DND-41 (cell line): Measurements from ENCODE around the gene LHFPL2.

Experiments used
- ATAC-seq: fragments of 200-7000 bp; cut with Tn5 transposase; 3 replicates; pipeline ENCODE4 v1.9.1; 2021; ENCODE audit warnings: low read depth; ENCODE audit not compliant: insufficient read depth
- DNase-seq: peaks from one replicate; pipeline ENCODE4 v3.0.0-alpha.2; 2020
- H2AFZ ChIP-seq: 2 replicates; pipeline ENCODE4 v1.6.0; 2012; ENCODE audit warnings: low read depth, low read length
- H3K27ac ChIP-seq: 2 replicates; pipeline ENCODE4 v1.5.1; 2012; ENCODE audit warnings: low read length, inconsistent platforms
- H3K27me3 ChIP-seq: fragments of 200-600 bp; sonication (generic); 2 replicates; pipeline ENCODE4 v1.6.0; 2012; ENCODE audit warnings: low read length, mild to moderate bottlenecking, inconsistent platforms; ENCODE audit not compliant: insufficient read depth, poor library complexity
- H3K36me3 ChIP-seq: 2 replicates; pipeline ENCODE4 v1.5.1; 2012; ENCODE audit warnings: low read length, inconsistent platforms; ENCODE audit not compliant: insufficient read depth
- H3K4me1 ChIP-seq: 2 replicates; pipeline ENCODE4 v1.5.1; 2012; ENCODE audit warnings: mild to moderate bottlenecking, low read length; ENCODE audit not compliant: insufficient read depth
- H3K4me2 ChIP-seq: 2 replicates; pipeline ENCODE4 v1.6.0; 2012; ENCODE audit warnings: mild to moderate bottlenecking, moderate library complexity, low read length, inconsistent platforms; ENCODE audit not compliant: insufficient read depth
- H3K4me3 ChIP-seq, 2 experiments: fragments of 200-600 bp in 1 of 2; shearing (Covaris generic) in 1 of 2; 2 replicates each; pipeline ENCODE4 v1.5.1; 2012 to 2016; ENCODE audit warnings: inconsistent platforms in 2 of 2, low read length in 2 of 2, mild to moderate bottlenecking in 2 of 2, low read depth in 1 of 2, moderate library complexity in 1 of 2
- H3K79me2 ChIP-seq: 2 replicates; pipeline ENCODE4 v1.6.0; 2012; ENCODE audit warnings: low read length, inconsistent platforms; ENCODE audit not compliant: insufficient read depth
- H3K9ac ChIP-seq: 2 replicates; pipeline ENCODE4 v1.6.0; 2012; ENCODE audit warnings: low read depth, mild to moderate bottlenecking, inconsistent platforms, low read length, moderate library complexity
- H3K9me3 ChIP-seq: 2 replicates; pipeline ENCODE4 v1.5.1; 2012; ENCODE audit warnings: low read length, moderate library complexity, mild to moderate bottlenecking, inconsistent platforms; ENCODE audit not compliant: insufficient read depth, severe bottlenecking
- H4K20me1 ChIP-seq: 2 replicates; pipeline ENCODE4 v1.6.0; 2012; ENCODE audit warnings: low read length; ENCODE audit not compliant: insufficient read depth
- EZH2 ChIP-seq: IDR thresholded peaks from 3 replicates; pipeline ENCODE4 v1.6.1; 2012; ENCODE audit warnings: borderline replicate concordance, low read depth, mild to moderate bottlenecking, moderate library complexity, low read length, inconsistent platforms; ENCODE audit not compliant: severe bottlenecking
- TF ChIP-seq, protein P1 (sequence below): IDR thresholded peaks from 2 replicates; pipeline ENCODE4 v1.5.1; 2012; ENCODE audit warnings: borderline replicate concordance, low read length, moderate library complexity, mild to moderate bottlenecking; ENCODE audit not compliant: poor library complexity, severe bottlenecking; ENCODE audit errors: extremely low read depth

Gene LHFPL2

DNA sequence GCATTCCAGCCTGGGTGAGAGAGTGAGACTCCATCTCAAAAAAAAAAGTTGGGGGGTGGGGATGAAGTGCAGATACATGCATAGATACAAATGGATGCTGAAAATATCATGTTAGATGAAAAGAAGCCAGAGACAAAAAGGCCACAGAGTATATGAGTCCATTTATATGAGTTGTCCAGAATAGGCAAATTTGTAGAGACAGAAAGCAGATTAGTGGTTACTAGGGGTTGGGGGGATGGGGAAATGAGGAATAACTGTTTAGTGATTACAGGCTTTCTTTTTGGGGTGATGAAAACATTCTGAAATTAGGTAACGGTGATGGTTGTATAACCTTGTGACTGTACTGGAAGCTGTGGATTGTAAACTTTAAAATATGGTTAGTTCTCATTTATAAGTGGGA is 13.8 kb upstream of the LHFPL2 start:
- no peak for DNase-seq
- Histone ChIP-seq H3K9ac (no peak overlapping the region), H3K79me2 (no peaks in the 10 kb centered on the region), H3K36me3 (no peaks in the 10 kb centered on the region), H3K4me3 (no peak overlapping the region), H4K20me1 (no peaks in the 10 kb centered on the region), H3K9me3 (no peaks in the 10 kb centered on the region), H3K4me2 (no peak overlapping the region), H3K27me3 (no peaks in the 10 kb centered on the region), H3K4me1 (no peaks in the 10 kb centered on the region), H3K27ac (no peak overlapping the region), H2AFZ (no peak overlapping the region)
- no peak for TF ChIP-seq EZH2
- TF ChIP-seq, protein P1, sequence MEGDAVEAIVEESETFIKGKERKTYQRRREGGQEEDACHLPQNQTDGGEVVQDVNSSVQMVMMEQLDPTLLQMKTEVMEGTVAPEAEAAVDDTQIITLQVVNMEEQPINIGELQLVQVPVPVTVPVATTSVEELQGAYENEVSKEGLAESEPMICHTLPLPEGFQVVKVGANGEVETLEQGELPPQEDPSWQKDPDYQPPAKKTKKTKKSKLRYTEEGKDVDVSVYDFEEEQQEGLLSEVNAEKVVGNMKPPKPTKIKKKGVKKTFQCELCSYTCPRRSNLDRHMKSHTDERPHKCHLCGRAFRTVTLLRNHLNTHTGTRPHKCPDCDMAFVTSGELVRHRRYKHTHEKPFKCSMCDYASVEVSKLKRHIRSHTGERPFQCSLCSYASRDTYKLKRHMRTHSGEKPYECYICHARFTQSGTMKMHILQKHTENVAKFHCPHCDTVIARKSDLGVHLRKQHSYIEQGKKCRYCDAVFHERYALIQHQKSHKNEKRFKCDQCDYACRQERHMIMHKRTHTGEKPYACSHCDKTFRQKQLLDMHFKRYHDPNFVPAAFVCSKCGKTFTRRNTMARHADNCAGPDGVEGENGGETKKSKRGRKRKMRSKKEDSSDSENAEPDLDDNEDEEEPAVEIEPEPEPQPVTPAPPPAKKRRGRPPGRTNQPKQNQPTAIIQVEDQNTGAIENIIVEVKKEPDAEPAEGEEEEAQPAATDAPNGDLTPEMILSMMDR, result no peak
- no peak for ATAC-seq

DNA sequence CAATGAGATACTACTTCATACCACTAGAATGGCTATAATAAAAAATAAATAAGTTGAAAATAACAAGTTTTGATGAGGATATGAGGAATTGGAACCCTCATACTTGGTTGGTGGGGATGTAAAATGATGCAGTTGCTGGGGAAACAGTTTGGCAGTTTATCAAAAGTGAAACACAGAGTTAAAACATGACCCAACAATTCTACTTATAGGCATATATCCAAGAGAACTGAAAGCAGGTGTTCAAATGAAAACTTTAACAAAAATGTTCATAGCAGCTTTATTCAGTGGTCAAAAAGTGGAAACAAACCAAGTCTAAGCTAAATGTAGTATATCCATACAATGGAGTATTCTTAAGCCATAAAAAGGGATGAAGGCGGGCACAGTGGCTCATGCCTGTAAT is 13.1 kb upstream of the LHFPL2 start:
- no peak overlapping the region for H2AFZ ChIP-seq
- TF ChIP-seq EZH2, result no peak
- TF ChIP-seq, protein P1, result no peak
- no peak overlapping the region for H3K4me2 ChIP-seq
- ATAC-seq (no peak), DNase-seq (no peak)
- no peaks in the 10 kb centered on the region for H4K20me1 ChIP-seq
- no peaks in the 10 kb centered on the region for H3K27me3 ChIP-seq
- H3K9me3 ChIP-seq, result no peaks in the 10 kb centered on the region
- no peaks in the 10 kb centered on the region for H3K4me1 ChIP-seq
- no peak overlapping the region for H3K4me3 ChIP-seq
- no peak overlapping the region for H3K27ac ChIP-seq
- no peak overlapping the region for H3K9ac ChIP-seq
- no peaks in the 10 kb centered on the region for H3K36me3 ChIP-seq
- H3K79me2 ChIP-seq, result no peaks in the 10 kb centered on the region

DNA sequence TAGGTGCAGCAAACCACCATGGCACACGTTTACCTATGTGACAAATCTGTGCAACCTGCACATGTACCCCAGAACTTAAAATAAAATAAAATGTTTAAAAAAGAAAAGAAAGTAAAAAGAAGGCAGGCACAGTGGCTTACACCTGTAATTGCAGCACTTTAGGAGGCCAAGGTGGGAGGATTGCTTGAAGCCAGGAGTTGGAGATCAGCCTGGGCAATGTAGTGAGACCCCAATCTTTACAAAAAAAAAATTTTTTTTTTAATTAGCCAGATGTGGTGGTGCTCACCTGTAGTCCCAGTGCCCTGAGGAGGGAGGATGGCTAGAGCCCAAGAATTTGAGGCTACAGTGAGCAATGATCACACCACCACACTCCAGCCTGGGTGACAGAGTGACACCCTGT is 12.5 kb upstream of the LHFPL2 start:
- H2AFZ ChIP-seq, result no peak overlapping the region
- H3K9ac ChIP-seq, result no peak overlapping the region
- no peaks in the 10 kb centered on the region for H4K20me1 ChIP-seq
- no peaks in the 10 kb centered on the region for H3K27me3 ChIP-seq
- H3K4me3 ChIP-seq, result no peak overlapping the region
- H3K4me1 ChIP-seq, result no peaks in the 10 kb centered on the region
- TF ChIP-seq, protein P1, result no peak
- H3K27ac ChIP-seq, result no peak overlapping the region
- DNase-seq (no peak), ATAC-seq (no peak)
- no peaks in the 10 kb centered on the region for H3K79me2 ChIP-seq
- H3K4me2 ChIP-seq, result no peak overlapping the region
- no peaks in the 10 kb centered on the region for H3K36me3 ChIP-seq
- no peaks in the 10 kb centered on the region for H3K9me3 ChIP-seq

DNA sequence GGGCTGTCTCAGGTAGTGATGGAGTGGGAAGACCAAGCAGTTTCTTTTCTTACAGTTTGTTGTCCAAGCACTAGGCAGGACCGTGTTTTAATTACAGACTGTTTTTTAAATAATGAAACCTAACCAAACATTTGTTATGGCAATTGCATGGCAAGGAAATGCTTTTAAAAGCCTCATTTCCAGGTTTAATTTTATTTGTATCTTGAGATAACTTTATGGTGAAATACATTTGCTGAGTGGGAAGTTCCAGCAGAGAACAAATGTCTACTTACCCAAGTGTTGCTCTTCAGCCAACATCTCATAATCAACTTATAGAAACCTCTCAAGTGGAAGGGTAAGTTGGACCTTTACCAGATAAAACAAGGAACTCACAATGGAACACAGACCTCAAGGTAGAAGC is 11.8 kb upstream of the LHFPL2 start:
- no peak for DNase-seq
- ATAC-seq, result no peak

More for the DNA sequence above, 11.8 kb upstream of the LHFPL2 start:
- no peak for TF ChIP-seq EZH2
- TF ChIP-seq, protein P1, result no peak
- H3K27me3 ChIP-seq, result no peaks in the 10 kb centered on the region
- H3K79me2 ChIP-seq, result no peaks in the 10 kb centered on the region
- H3K9me3 ChIP-seq, result no peaks in the 10 kb centered on the region
- no peak overlapping the region for H3K4me3 ChIP-seq
- no peaks in the 10 kb centered on the region for H3K36me3 ChIP-seq
- no peak overlapping the region for H3K27ac ChIP-seq
- H2AFZ ChIP-seq, result no peak overlapping the region
- no peak overlapping the region for H3K4me2 ChIP-seq
- no peak overlapping the region for H3K9ac ChIP-seq
- no peaks in the 10 kb centered on the region for H3K4me1 ChIP-seq
- no peaks in the 10 kb centered on the region for H4K20me1 ChIP-seq
